Upper lobe of right lung (tissue), 1 donor: ENCODE data around the gene PLA2G4D. TPM values are rescaled to one million over a fixed set of nuclear protein-coding genes. Genes with fewer than 3 reads are reported as not detected.

Source experiments
- ATAC-seq: fragments of 200-7000 bp; cut with Tn5 transposase; one replicate; pipeline ENCODE4 v1.9.1; 2020; ENCODE audit warnings: mild to moderate bottlenecking, moderate library complexity
- DNase-seq: peaks from one replicate; pipeline ENCODE4 v3.0.0-alpha.2; 2020
- H3K27ac ChIP-seq: fragments of 200-600 bp; one replicate; pipeline ENCODE4 v1.8.0; 2022
- H3K27me3 ChIP-seq: fragments of 200-600 bp; one replicate; pipeline ENCODE4 v1.8.0; 2022; ENCODE audit warnings: mild to moderate bottlenecking
- H3K36me3 ChIP-seq: fragments of 200-600 bp; one replicate; pipeline ENCODE4 v1.8.0; 2022
- H3K4me1 ChIP-seq: fragments of 200-600 bp; one replicate; pipeline ENCODE4 v1.8.0; 2022
- H3K4me3 ChIP-seq: fragments of 200-600 bp; one replicate; pipeline ENCODE4 v1.8.0; 2022; ENCODE audit warnings: mild to moderate bottlenecking
- H3K9me3 ChIP-seq: fragments of 200-600 bp; one replicate; pipeline ENCODE4 v1.8.0; 2022
- intact Hi-C: fragments of 100-400 bp; cut with DNase I; formaldehyde crosslinking; loops from one replicate; pipeline ENCODE4 v1.11.0; 2022
- total RNA-seq: library from RNA; stranded (reverse); fragmentation: NEBNext Ultra II Directional; extraction: Animal tissue kit (Norgen Biotek cat#: 25700); gene quantifications from one replicate; pipeline ENCODE4 v1.2.1, GENCODE V29; 2021
- TF ChIP-seq, protein P1 (sequence below): fragments of 200-600 bp; IDR thresholded peaks from one replicate; pipeline ENCODE4 v1.8.0; 2022; ENCODE audit warnings: antibody characterized with exemption
- donor health status: DM: no; HTN: yes; CAD: no; lungs with severe emphysema.

The PLA2G4D gene
- total RNA-seq, 1 donor from 2014 or later, result not detected

DNA sequence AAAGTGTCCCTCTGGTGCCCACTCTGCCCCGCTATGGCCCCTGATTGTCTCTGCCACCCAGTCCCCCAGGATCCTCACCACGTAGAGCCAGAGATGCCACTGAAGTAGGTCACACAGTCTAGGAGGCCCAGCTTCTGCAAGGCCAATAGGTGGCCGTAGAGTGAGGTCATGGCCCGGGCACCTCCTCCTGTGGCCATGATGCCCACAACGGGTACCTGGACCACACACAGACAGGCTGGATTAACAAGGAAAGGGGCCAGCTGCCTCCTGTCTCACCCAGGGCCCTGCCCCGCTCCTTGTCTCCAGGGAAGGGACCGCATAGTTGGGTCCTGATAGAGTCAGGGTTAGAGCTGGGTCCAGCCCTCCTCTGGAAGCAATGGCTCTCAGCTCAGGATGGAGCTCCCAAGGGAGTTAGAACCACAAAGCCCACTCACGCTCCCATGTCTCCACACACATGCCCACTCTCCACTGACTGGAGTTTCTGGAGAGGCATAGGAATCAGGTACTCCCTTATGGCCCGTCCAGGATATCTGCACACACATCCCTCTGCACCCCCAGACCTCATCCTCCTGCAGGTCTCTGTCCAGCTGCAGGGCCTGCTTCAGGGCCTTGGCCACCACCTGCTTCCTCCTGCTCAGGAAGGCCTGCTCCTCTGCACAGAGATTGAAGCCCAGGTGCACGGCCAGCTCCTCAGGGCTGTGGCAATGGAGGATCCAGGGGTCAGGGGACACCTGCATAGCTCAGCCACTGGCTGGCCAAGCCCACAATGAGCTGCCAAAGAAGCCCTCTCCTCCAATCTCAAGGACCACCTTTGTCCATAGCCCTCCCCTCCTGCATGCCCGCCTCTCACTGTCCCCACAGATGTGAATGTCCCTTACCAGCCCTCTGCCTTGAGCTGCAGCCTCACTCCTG is 13.2 kb downstream of the PLA2G4D start:
- intact Hi-C loops, result no loop called here
- H3K36me3 ChIP-seq, result no peaks in the 10 kb centered on the region
- DNase-seq, result peak; percentile 55
- no peak overlapping the region for H3K4me3 ChIP-seq
- H3K9me3 ChIP-seq, result no peaks in the 10 kb centered on the region
- H3K27me3 ChIP-seq, result peaks cover 3% of the 10 kb centered on the region
- TF ChIP-seq, protein P1, sequence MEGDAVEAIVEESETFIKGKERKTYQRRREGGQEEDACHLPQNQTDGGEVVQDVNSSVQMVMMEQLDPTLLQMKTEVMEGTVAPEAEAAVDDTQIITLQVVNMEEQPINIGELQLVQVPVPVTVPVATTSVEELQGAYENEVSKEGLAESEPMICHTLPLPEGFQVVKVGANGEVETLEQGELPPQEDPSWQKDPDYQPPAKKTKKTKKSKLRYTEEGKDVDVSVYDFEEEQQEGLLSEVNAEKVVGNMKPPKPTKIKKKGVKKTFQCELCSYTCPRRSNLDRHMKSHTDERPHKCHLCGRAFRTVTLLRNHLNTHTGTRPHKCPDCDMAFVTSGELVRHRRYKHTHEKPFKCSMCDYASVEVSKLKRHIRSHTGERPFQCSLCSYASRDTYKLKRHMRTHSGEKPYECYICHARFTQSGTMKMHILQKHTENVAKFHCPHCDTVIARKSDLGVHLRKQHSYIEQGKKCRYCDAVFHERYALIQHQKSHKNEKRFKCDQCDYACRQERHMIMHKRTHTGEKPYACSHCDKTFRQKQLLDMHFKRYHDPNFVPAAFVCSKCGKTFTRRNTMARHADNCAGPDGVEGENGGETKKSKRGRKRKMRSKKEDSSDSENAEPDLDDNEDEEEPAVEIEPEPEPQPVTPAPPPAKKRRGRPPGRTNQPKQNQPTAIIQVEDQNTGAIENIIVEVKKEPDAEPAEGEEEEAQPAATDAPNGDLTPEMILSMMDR, result no peak
- H3K27ac ChIP-seq, result no peak overlapping the region
- H3K4me1 ChIP-seq, result peaks cover 12% of the 10 kb centered on the region
- ATAC-seq, result no peak

DNA sequence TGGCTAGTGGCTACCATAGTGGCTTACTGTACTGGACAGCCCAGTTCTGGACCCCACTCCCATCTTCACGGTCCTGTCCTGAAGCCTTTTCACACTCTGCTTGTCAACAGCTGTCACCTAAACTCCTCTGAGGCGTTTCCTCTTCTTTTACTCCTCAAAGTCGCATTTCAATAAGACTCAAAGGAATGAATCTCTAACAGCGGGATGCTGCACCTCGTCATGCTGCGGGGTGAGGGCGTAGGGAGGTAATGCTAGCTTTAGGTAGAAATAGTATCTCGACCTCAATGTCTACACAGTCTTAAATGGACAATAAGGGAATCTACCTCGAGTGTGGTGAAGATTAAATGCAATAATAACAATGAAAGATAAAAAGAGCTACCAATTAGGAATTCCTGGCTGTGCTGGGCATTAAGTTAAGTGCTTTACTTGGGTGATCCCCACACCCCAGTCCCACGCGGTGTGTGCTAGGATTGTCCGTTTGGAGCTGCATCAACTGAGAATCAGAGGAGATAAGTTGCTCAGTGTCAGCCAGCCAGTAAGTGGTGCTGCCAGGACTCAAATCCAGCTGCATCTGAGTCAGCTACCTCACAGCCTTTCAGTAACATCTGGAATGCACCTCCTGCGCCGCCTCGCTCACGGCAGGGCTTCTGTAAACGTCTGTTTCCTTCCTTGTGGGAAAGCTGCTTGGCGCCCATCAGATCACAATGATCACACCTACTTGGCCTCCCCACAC is 14.0 kb downstream of the PLA2G4D start:
- Histone ChIP-seq H3K27me3 (peaks cover 3% of the 10 kb centered on the region), H3K4me3 (no peak overlapping the region), H3K27ac (no peak overlapping the region), H3K4me1 (peaks cover 13% of the 10 kb centered on the region), H3K36me3 (no peaks in the 10 kb centered on the region), H3K9me3 (no peaks in the 10 kb centered on the region)
- DNase-seq (no peak), ATAC-seq (no peak)
- TF ChIP-seq, protein P1, result no peak
- intact Hi-C loops, result no loop called here

DNA sequence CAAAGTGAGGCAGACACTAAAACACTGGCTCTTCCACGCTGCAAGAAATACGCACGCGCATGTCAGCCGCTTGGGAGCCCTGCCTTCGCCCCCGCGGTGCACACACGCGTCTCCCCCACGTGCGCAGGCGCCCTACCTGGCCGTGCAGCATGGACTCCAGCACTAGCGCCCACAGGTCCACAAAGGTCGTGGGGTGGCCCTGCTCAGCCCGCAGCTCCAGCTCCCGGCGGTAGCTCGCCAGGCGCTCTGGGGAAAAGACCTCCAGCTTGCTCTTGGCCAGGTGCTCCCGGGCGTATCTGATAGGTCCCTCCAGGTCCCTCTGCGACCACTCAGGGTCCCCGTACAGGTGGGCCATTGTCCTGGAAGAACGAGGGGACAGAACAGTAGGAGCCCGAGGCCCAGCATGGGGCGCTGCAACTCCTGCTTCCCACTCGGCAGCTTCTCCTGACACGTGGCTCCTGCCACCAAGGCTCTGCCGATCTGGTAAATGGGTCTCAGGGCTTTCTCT is 14.9 kb downstream of the PLA2G4D start:
- no peaks in the 10 kb centered on the region for H3K36me3 ChIP-seq
- H3K9me3 ChIP-seq, result no peaks in the 10 kb centered on the region
- TF ChIP-seq, protein P1, result no peak
- H3K4me1 ChIP-seq, result peaks cover 7% of the 10 kb centered on the region
- no peaks in the 10 kb centered on the region for H3K27me3 ChIP-seq
- intact Hi-C loops, result no loop called here
- no peak overlapping the region for H3K27ac ChIP-seq
- DNase-seq (no peak), ATAC-seq (no peak)
- H3K4me3 ChIP-seq, result no peak overlapping the region

GRCh38 chr15:42078903-42079302 is 15.5 kb downstream of the PLA2G4D start:
- Histone ChIP-seq H3K4me3 (no peak overlapping the region), H3K27ac (no peak overlapping the region), H3K36me3 (no peaks in the 10 kb centered on the region), H3K4me1 (peaks cover 3% of the 10 kb centered on the region), H3K27me3 (no peaks in the 10 kb centered on the region), H3K9me3 (no peaks in the 10 kb centered on the region)
- TF ChIP-seq, protein P1, result no peak
- no peak for DNase-seq
- ATAC-seq, result no peak
- intact Hi-C loops, result no loop called here

GRCh38 chr15:42077689-42078088 is 16.7 kb downstream of the PLA2G4D start:
- ATAC-seq (no peak), DNase-seq (no peak)
- H3K36me3 ChIP-seq, result no peaks in the 10 kb centered on the region
- intact Hi-C loops, result no loop called here
- no peaks in the 10 kb centered on the region for H3K27me3 ChIP-seq
- TF ChIP-seq, protein P1, result no peak
- peaks cover 3% of the 10 kb centered on the region for H3K4me1 ChIP-seq
- no peaks in the 10 kb centered on the region for H3K9me3 ChIP-seq
- no peak overlapping the region for H3K4me3 ChIP-seq
- H3K27ac ChIP-seq, result no peak overlapping the region
